Measurements from ENCODE around the gene RBM25. TPM values are rescaled to one million over a fixed set of nuclear protein-coding genes. Genes with fewer than 3 reads are reported as not detected.

The RBM25 gene
- total RNA-seq, 2 donors from 2014 or later: 36.8 to 78.6 TPM

- H3K9me3 ChIP-seq: no peaks in the 10 kb centered on the region
- intact Hi-C loops (cut with DNase I): no loop called here
- TF ChIP-seq CTCF (IDR thresholded peaks at IDR 0.05): no peak
- TF ChIP-seq POLR2A (IDR thresholded peaks at IDR 0.05): no peak
- peak; percentile 70 for TF ChIP-seq POLR2AphosphoS5 (IDR thresholded peaks at IDR 0.05)
- peaks cover 0 to 11% of the 10 kb centered on the region in 2 donors for H3K36me3 ChIP-seq
- H3K27me3 ChIP-seq (replicated peaks; ENCODE audit: insufficient read depth): no peaks in the 10 kb centered on the region
- WGBS: 53% methylated on average over 3 of the region's 3 CpGs
- no peaks in the 10 kb centered on the region for H3K4me1 ChIP-seq (replicated peaks)
- H3K4me3 ChIP-seq: no peak overlapping the region
- DNase-seq (ENCODE audit: low spot score): peak; percentile 44
- H3K27ac ChIP-seq: no peak overlapping the region
These were observed 46.7 kb downstream of the RBM25 start for GRCh38 chr14:73105050-73105449.

GRCh38 chr14:73105727-73106126, 47.4 kb downstream of the RBM25 start:
- H3K4me1 ChIP-seq (replicated peaks): no peaks in the 10 kb centered on the region
- H3K36me3 ChIP-seq: peaks cover 6 to 11% of the 10 kb centered on the region in 2 donors
- H3K4me3 ChIP-seq: no peak overlapping the region
- H3K27ac ChIP-seq: no peak overlapping the region
- no peaks in the 10 kb centered on the region for H3K9me3 ChIP-seq
- TF ChIP-seq POLR2A (IDR thresholded peaks at IDR 0.05): no peak
- TF ChIP-seq CTCF (IDR thresholded peaks at IDR 0.05): no peak
- TF ChIP-seq POLR2AphosphoS5 (IDR thresholded peaks at IDR 0.05): no peak
- DNase-seq (ENCODE audit: low spot score): no peak
- 93% methylated on average over 16 of the region's 16 CpGs for WGBS
- intact Hi-C loops (cut with DNase I): no loop called here
- no peaks in the 10 kb centered on the region for H3K27me3 ChIP-seq (replicated peaks; ENCODE audit: insufficient read depth)

- H3K27ac ChIP-seq: no peak overlapping the region
- no peaks in the 10 kb centered on the region for H3K4me1 ChIP-seq (replicated peaks)
- TF ChIP-seq CTCF (IDR thresholded peaks at IDR 0.05) (no peak), POLR2AphosphoS5 (IDR thresholded peaks at IDR 0.05) (no peak)
- peaks cover 5 to 10% of the 10 kb centered on the region in 2 donors for H3K36me3 ChIP-seq
- no peak for DNase-seq (ENCODE audit: low spot score)
- WGBS: 81% methylated on average over 6 of the region's 6 CpGs
- intact Hi-C loops (cut with DNase I): no loop called here
- H3K4me3 ChIP-seq: no peak overlapping the region
- no peaks in the 10 kb centered on the region for H3K9me3 ChIP-seq
- H3K27me3 ChIP-seq (replicated peaks; ENCODE audit: insufficient read depth): no peaks in the 10 kb centered on the region
These were observed 57.8 kb downstream of the RBM25 start for GRCh38 chr14:73116079-73116665.

- Histone ChIP-seq H3K4me1 (replicated peaks) (peaks cover 2% of the 10 kb centered on the region), H3K36me3 (peaks cover 0 to 4% of the 10 kb centered on the region in 2 donors), H3K9me3 (no peaks in the 10 kb centered on the region), H3K27ac (no peak overlapping the region), H3K4me3 (no peak overlapping the region), H3K27me3 (replicated peaks; ENCODE audit: insufficient read depth) (no peaks in the 10 kb centered on the region)
- TF ChIP-seq POLR2A (IDR thresholded peaks at IDR 0.05): no peak
- TF ChIP-seq POLR2AphosphoS5 (IDR thresholded peaks at IDR 0.05): no peak
- no peak for TF ChIP-seq CTCF (IDR thresholded peaks at IDR 0.05)
- intact Hi-C loops (cut with DNase I): no loop called here
- DNase-seq (ENCODE audit: low spot score): no peak
- 42% methylated on average over 6 of the region's 6 CpGs for WGBS
These were observed 66.0 kb downstream of the RBM25 start for GRCh38 chr14:73124180-73124894.

GRCh38 chr14:73125169-73125588, 66.8 kb downstream of the RBM25 start:
- WGBS: 58% methylated on average over 5 of the region's 5 CpGs

More at GRCh38 chr14:73125169-73125588, 66.8 kb downstream of the RBM25 start:
- H3K4me1 ChIP-seq (replicated peaks): peaks cover 2% of the 10 kb centered on the region
- no peaks in the 10 kb centered on the region for H3K36me3 ChIP-seq
- no peak for DNase-seq (ENCODE audit: low spot score)
- intact Hi-C loops (cut with DNase I): no loop called here
- H3K4me3 ChIP-seq: no peak overlapping the region
- no peaks in the 10 kb centered on the region for H3K27me3 ChIP-seq (replicated peaks; ENCODE audit: insufficient read depth)
- TF ChIP-seq POLR2AphosphoS5 (IDR thresholded peaks at IDR 0.05): no peak
- no peak for TF ChIP-seq CTCF (IDR thresholded peaks at IDR 0.05)
- no peak for TF ChIP-seq POLR2A (IDR thresholded peaks at IDR 0.05)
- H3K9me3 ChIP-seq: no peaks in the 10 kb centered on the region
- no peak overlapping the region for H3K27ac ChIP-seq
